Measurements from ENCODE around the gene POLN.
"Not testable (repeated sequence)": the region's sequence is repeated elsewhere in the genome, so short reads cannot be mapped to it uniquely, and the experiment has no call there.

POLN gene

GRCh38 chr4:2040391-2041238 lies 201.3 kb downstream of the POLN start:
- DNase-seq (ENCODE audit: low read depth), result no peak

GRCh38 chr4:2036866-2037265 lies 205.1 kb downstream of the POLN start:
- no peak for DNase-seq (ENCODE audit: low read depth)

GRCh38 chr4:2036327-2036726 lies 205.6 kb downstream of the POLN start:
- DNase-seq (ENCODE audit: low read depth), result no peak

DNA sequence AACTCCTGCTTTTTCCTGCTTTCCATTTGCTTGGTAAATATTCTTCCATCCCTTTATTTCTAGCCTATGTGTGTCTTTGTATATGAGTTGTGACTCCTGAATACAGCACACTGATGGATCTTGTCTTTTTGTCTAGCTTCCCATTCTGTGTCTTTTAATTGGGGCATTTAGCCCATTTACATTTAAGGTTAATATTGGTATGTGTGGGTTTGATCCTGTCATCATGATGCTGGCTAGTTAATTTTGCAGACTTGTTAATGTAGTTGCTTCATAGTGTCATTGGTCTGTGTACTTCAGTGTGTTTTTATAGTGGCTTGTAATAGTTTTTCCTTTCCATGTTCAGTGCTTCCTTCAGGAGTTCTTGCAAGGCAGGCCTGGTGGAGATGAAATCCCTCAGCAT lies 210.8 kb downstream of the POLN start:
- DNase-seq (ENCODE audit: low read depth), result not testable (repeated sequence)

DNA sequence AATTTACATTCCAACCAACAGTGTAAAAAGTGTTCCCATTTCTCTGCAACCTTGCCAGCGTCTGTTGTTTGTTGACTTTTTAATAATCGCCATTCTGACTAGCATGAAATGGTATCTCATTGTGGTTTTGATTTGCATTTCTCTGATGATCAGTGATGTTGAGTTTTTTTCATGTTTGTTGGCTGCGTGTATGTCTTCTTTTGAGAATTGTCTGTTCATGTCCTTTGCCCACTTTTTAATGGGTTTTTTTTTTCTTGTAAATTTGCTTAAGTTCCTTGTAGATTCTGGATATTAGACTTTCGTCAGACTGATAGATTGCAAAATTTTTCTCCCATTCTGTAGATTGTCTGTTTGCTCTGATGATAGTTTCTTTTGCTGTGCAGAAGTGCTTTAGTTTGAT lies 214.8 kb downstream of the POLN start:
- DNase-seq (ENCODE audit: low read depth), result not testable (repeated sequence)

DNA sequence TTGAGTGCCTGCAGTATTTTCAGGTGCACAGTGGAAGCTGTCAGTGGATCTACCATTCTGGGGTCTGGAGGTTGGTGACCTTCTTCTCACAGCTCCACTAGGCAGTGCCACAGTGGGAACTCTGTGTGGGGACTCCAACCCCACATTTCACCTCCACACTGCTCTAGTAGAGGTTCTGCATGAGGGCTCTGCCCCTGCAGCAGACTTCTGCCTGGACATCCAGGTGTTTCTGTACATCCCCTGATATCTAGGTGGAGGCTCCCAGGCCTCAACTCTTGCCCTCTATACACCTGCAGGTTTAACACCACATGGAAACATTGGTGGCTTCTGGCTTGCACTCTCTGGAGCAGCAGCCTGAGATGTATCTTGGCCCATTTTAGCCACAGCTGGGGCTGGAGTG lies 216.1 kb downstream of the POLN start:
- no peak for DNase-seq (ENCODE audit: low read depth)

GRCh38 chr4:2024683-2025082 lies 217.2 kb downstream of the POLN start:
- DNase-seq (ENCODE audit: low read depth), result no peak

Data from stimulated activated CD8-positive, alpha-beta memory T cell treated with anti-CD3 and anti-CD28 coated beads, Interleukin-15, amount 100 ng/mL, for 24 hours (primary cell).